HL-60 (cell line): ENCODE data around the gene LYAR.

ENCODE experiments used
- DNase-seq, 2 experiments: peaks; one replicate each; pipeline ENCODE4 v3.0.0-alpha.2; 2010 to 2020; ENCODE audit warnings: low read depth in 1 of 2, low spot score in 1 of 2
- H3K27ac ChIP-seq: fragments of 250-450 bp; sonication (Bioruptor Pico); replicated peaks from 2 replicates; pipeline ENCODE4 v1.5.1; 2020; ENCODE audit warnings: mild to moderate bottlenecking, moderate library complexity
- H3K27me3 ChIP-seq: fragments of 250-450 bp; sonication (Bioruptor Pico); 2 replicates; pipeline ENCODE4 v1.5.1; 2021; ENCODE audit warnings: mild to moderate bottlenecking, moderate library complexity; ENCODE audit not compliant: insufficient read depth, poor library complexity, severe bottlenecking
- H3K4me3 ChIP-seq: replicated peaks from 2 replicates; pipeline ENCODE4 v1.5.1; 2011; ENCODE audit warnings: mild to moderate bottlenecking, control low read depth, low read length; ENCODE audit not compliant: insufficient read depth
- CTCF ChIP-seq: IDR thresholded peaks from one replicate; pipeline ENCODE4 v1.5.1; 2011; ENCODE audit warnings: low read length, control low read depth, inconsistent platforms; ENCODE audit not compliant: insufficient read depth
- GABPA ChIP-seq: IDR thresholded peaks from 2 replicates; pipeline ENCODE4 v1.6.1; 2012; ENCODE audit warnings: low read depth
- POLR2AphosphoS5 ChIP-seq: IDR thresholded peaks from 2 replicates; pipeline ENCODE4 v1.6.1; 2012; ENCODE audit warnings: low read depth
- REST ChIP-seq: IDR thresholded peaks from 2 replicates; pipeline ENCODE4 v1.6.1; 2012; ENCODE audit warnings: low read depth; ENCODE audit not compliant: insufficient replicate concordance
- SPI1 ChIP-seq: IDR thresholded peaks from 2 replicates; pipeline ENCODE4 v1.6.1; 2012; ENCODE audit warnings: low read depth, mild to moderate bottlenecking, borderline replicate concordance

Gene LYAR

GRCh38 chr4:4270529-4270928 is 19.4 kb downstream of the LYAR start:
- Histone ChIP-seq H3K27ac (no peak overlapping the region), H3K27me3 (no peaks in the 10 kb centered on the region), H3K4me3 (no peak overlapping the region)
- DNase-seq, result peak in 1 of 2 experiments; percentile 31
- no peak for TF ChIP-seq POLR2AphosphoS5
- TF ChIP-seq REST, result no peak
- TF ChIP-seq SPI1, result no peak
- no peak for TF ChIP-seq CTCF
- TF ChIP-seq GABPA, result no peak

GRCh38 chr4:4269856-4270255 is 20.1 kb downstream of the LYAR start:
- no peak for TF ChIP-seq SPI1
- TF ChIP-seq POLR2AphosphoS5, result no peak
- no peak for TF ChIP-seq CTCF
- no peak for TF ChIP-seq REST
- TF ChIP-seq GABPA, result no peak
- Histone ChIP-seq H3K27ac (no peak overlapping the region), H3K27me3 (no peaks in the 10 kb centered on the region), H3K4me3 (no peak overlapping the region)
- no peak for DNase-seq

- TF ChIP-seq POLR2AphosphoS5 (no peak), GABPA (no peak), CTCF (no peak), SPI1 (no peak), REST (no peak)
- H3K27me3 ChIP-seq, result no peaks in the 10 kb centered on the region
- H3K27ac ChIP-seq, result no peak overlapping the region
- DNase-seq, result no peak
- no peak overlapping the region for H3K4me3 ChIP-seq
Observed at GRCh38 chr4:4269331-4269731, 20.6 kb downstream of the LYAR start.
